ENCODE results near the gene MTA3. TPM values are rescaled to one million over a fixed set of nuclear protein-coding genes. Genes with fewer than 3 reads are reported as not detected.

The MTA3 gene
- total and polyA plus RNA-seq, 2 donors (not counting 1 experiment from before 2014, with no cell fraction given): 13.4 to 33.2 TPM

DNA sequence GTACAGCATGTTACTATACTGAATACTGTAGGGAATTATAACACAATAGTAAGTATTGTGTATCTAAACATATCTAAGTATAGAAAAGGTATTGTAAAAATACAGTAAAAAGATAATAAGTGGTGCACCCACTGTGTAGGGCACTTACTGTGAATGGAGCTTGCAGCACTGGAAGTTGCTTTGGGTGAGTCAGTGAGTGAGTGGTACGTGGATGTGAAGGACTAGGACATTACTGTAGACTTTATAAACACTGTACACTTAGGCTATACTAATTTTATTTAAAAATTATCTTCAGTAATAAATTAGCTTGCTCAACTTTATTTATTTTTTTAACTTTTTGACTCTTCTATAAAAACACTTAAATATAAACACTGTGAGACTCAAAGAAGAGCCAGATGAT is 82.6 kb downstream of the MTA3 start:
- Histone ChIP-seq H3K27ac (ENCODE audit: low read length in 2 of 2) (no peak overlapping the region), H3K36me3 (replicated peaks in 1 of 2; ENCODE audit: control extremely low read depth in 1 of 2, control insufficient read depth in 1 of 2, extremely low read depth in 1 of 2, insufficient read depth in 2 of 2, low read length in 1 of 2) (peaks cover 0 to 3% of the 10 kb centered on the region in 2 experiments), H4K20me1 (ENCODE audit: control insufficient read depth, insufficient read depth, low read length, poor library complexity, severe bottlenecking) (no peaks in the 10 kb centered on the region), H2AFZ (ENCODE audit: insufficient read depth, low read depth, low read length, poor library complexity, severe bottlenecking) (no peak overlapping the region), H3K4me3 (ENCODE audit: control extremely low read depth in 1 of 5, extremely low read depth in 1 of 5, insufficient read depth in 1 of 5, low read depth in 2 of 5, low read length in 4 of 5) (no peak overlapping the region), H3K9ac (ENCODE audit: low read length) (no peak overlapping the region), H3K4me1 (ENCODE audit: control insufficient read depth in 2 of 2, insufficient read depth in 2 of 2, low read length in 2 of 2) (no peaks in the 10 kb centered on the region), H3K4me2 (replicated peaks; ENCODE audit: low read depth, low read length, poor library complexity, severe bottlenecking) (no peak overlapping the region), H3K9me3 (ENCODE audit: control extremely low read depth in 1 of 3, control insufficient read depth in 2 of 3, insufficient read depth in 1 of 3, low read length in 2 of 3) (no peaks in the 10 kb centered on the region), H3K27me3 (replicated peaks in 1 of 4; ENCODE audit: control extremely low read depth in 1 of 4, control insufficient read depth in 3 of 4, insufficient read depth in 4 of 4, low read length in 3 of 4) (no peaks in the 10 kb centered on the region), H3K79me2 (ENCODE audit: control insufficient read depth, insufficient read depth, low read length) (no peaks in the 10 kb centered on the region)
- no CpG with 5 or more reads among the region's 1 CpG for WGBS (ENCODE audit: insufficient coverage)
- Mint-ChIP-seq H3K4me1 (peaks cover 3% of the 10 kb centered on the region), H3K27ac (no peak overlapping the region), H3K27me3 (no peaks in the 10 kb centered on the region), H3K4me3 (no peak overlapping the region), H3K9me3 (ENCODE audit: insufficient read depth) (no peaks in the 10 kb centered on the region)
- ChIA-PET CTCF (interaction anchor here (0.9 to 3.3 kb wide), 2 partner anchors 13 to 137 kb away, joined by 3 to 14 read pairs; no protein-coding TSS in a partner anchor), POLR2A (no interaction called here)
- no peak for TF ChIP-seq EZH2 (IDR thresholded peaks at IDR 0.05; ENCODE audit: borderline replicate concordance, insufficient read depth, low read depth, low read length, poor library complexity, severe bottlenecking)
- TF ChIP-seq, protein P1, sequence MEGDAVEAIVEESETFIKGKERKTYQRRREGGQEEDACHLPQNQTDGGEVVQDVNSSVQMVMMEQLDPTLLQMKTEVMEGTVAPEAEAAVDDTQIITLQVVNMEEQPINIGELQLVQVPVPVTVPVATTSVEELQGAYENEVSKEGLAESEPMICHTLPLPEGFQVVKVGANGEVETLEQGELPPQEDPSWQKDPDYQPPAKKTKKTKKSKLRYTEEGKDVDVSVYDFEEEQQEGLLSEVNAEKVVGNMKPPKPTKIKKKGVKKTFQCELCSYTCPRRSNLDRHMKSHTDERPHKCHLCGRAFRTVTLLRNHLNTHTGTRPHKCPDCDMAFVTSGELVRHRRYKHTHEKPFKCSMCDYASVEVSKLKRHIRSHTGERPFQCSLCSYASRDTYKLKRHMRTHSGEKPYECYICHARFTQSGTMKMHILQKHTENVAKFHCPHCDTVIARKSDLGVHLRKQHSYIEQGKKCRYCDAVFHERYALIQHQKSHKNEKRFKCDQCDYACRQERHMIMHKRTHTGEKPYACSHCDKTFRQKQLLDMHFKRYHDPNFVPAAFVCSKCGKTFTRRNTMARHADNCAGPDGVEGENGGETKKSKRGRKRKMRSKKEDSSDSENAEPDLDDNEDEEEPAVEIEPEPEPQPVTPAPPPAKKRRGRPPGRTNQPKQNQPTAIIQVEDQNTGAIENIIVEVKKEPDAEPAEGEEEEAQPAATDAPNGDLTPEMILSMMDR (IDR thresholded peaks at IDR 0.05): no peak
- intact Hi-C loops (cut with micrococcal nuclease): no loop called here
- DNase-seq (no peak), ATAC-seq (ENCODE audit: low read depth) (no peak)

DNA sequence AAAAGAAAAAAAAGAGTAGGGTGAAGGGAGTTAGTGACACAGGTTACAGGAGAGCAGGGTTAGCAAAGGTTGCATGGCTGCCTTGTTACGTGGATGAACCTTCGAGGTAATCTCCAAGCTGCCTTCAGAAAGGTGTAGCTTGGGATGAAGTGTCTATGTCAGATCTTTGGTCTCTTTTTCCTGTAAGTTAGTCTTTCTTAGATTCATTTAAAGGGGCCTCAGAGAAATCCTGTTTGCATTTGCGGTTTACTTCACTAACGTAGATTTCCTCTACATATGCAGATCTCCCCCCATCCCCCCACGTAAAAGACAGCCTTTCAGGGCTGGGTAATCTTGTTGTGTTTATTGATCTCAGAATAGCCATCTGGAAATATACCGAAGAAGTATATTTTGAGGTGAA is 83.7 kb downstream of the MTA3 start:
- ATAC-seq (ENCODE audit: low read depth): no peak
- POLR2A ChIA-PET: no interaction called here
- H3K79me2 ChIP-seq (ENCODE audit: control insufficient read depth, insufficient read depth, low read length): no peaks in the 10 kb centered on the region
- WGBS (ENCODE audit: insufficient coverage): 87% methylated on average over 2 of the region's 6 CpGs
- H3K4me1 ChIP-seq (ENCODE audit: control insufficient read depth in 2 of 2, insufficient read depth in 2 of 2, low read length in 2 of 2): no peaks in the 10 kb centered on the region
- TF ChIP-seq, protein P1 (IDR thresholded peaks at IDR 0.05): no peak
- no peak for TF ChIP-seq EZH2 (IDR thresholded peaks at IDR 0.05; ENCODE audit: borderline replicate concordance, insufficient read depth, low read depth, low read length, poor library complexity, severe bottlenecking)
- Mint-ChIP-seq H3K4me1 (peaks cover 3% of the 10 kb centered on the region), H3K27me3 (no peaks in the 10 kb centered on the region), H3K9me3 (ENCODE audit: insufficient read depth) (no peaks in the 10 kb centered on the region), H3K4me3 (no peak overlapping the region), H3K27ac (no peak overlapping the region)
- no peak overlapping the region for H3K9ac ChIP-seq (ENCODE audit: low read length)
- no peak overlapping the region for H2AFZ ChIP-seq (ENCODE audit: insufficient read depth, low read depth, low read length, poor library complexity, severe bottlenecking)
- no peak for DNase-seq
- no peak overlapping the region for H3K4me3 ChIP-seq (ENCODE audit: control extremely low read depth in 1 of 5, extremely low read depth in 1 of 5, insufficient read depth in 1 of 5, low read depth in 2 of 5, low read length in 4 of 5)
- no peak overlapping the region for H3K4me2 ChIP-seq (replicated peaks; ENCODE audit: low read depth, low read length, poor library complexity, severe bottlenecking)
- intact Hi-C loops (cut with micrococcal nuclease): no loop called here
- CTCF ChIA-PET: no interaction called here
- no peak overlapping the region for H3K27ac ChIP-seq (ENCODE audit: low read length in 2 of 2)
- no peaks in the 10 kb centered on the region for H3K27me3 ChIP-seq (replicated peaks in 1 of 4; ENCODE audit: control extremely low read depth in 1 of 4, control insufficient read depth in 3 of 4, insufficient read depth in 4 of 4, low read length in 3 of 4)
- H3K9me3 ChIP-seq (ENCODE audit: control extremely low read depth in 1 of 3, control insufficient read depth in 2 of 3, insufficient read depth in 1 of 3, low read length in 2 of 3): no peaks in the 10 kb centered on the region
- H4K20me1 ChIP-seq (ENCODE audit: control insufficient read depth, insufficient read depth, low read length, poor library complexity, severe bottlenecking): no peaks in the 10 kb centered on the region
- peaks cover 1 to 3% of the 10 kb centered on the region in 2 experiments for H3K36me3 ChIP-seq (replicated peaks in 1 of 2; ENCODE audit: control extremely low read depth in 1 of 2, control insufficient read depth in 1 of 2, extremely low read depth in 1 of 2, insufficient read depth in 2 of 2, low read length in 1 of 2)

Data from B cell (primary cell).